Smooth muscle cell (in vitro differentiated cells): ENCODE measurements around the gene C11orf86. TPM values are rescaled to one million over a fixed set of nuclear protein-coding genes. Genes with fewer than 3 reads are reported as not detected.

ENCODE experiments used
- DNase-seq: peaks from one replicate; lab custom pipeline; 2025; ENCODE audit not compliant: unreplicated experiment; lab: John Stamatoyannopoulos, UW
- H2AFZ ChIP-seq: fragments of 200-600 bp; sonication (generic); 2 replicates; pipeline ENCODE4 v1.6.0; 2016; ENCODE audit warnings: antibody characterized with exemption, low read depth, mild to moderate bottlenecking
- H3F3A ChIP-seq: fragments of 200-600 bp; sonication (generic); 2 replicates; pipeline ENCODE4 v1.6.0; 2017; ENCODE audit warnings: antibody characterized with exemption, low read depth
- H3K27ac ChIP-seq: fragments of 200-600 bp; sonication (generic); 2 replicates; pipeline ENCODE4 v1.5.1; 2016; ENCODE audit warnings: low read depth, mild to moderate bottlenecking
- H3K27me3 ChIP-seq: fragments of 200-600 bp; sonication (generic); 2 replicates; pipeline ENCODE4 v1.6.1; 2016; ENCODE audit warnings: low read depth, mild to moderate bottlenecking
- H3K36me3 ChIP-seq: fragments of 200-600 bp; sonication (generic); 2 replicates; pipeline ENCODE4 v1.5.1; 2016; ENCODE audit warnings: low read depth
- H3K4me1 ChIP-seq: fragments of 200-600 bp; sonication (generic); 2 replicates; pipeline ENCODE4 v1.5.1; 2016; ENCODE audit warnings: low read depth
- H3K4me2 ChIP-seq: fragments of 200-600 bp; sonication (generic); 2 replicates; pipeline ENCODE4 v1.6.0; 2016; ENCODE audit warnings: mild to moderate bottlenecking
- H3K4me3 ChIP-seq: fragments of 200-600 bp; sonication (generic); 2 replicates; pipeline ENCODE4 v1.5.1; 2016; ENCODE audit warnings: mild to moderate bottlenecking
- H3K79me2 ChIP-seq: fragments of 200-600 bp; sonication (generic); 2 replicates; pipeline ENCODE4 v1.6.0; 2016; ENCODE audit warnings: low read depth, mild to moderate bottlenecking
- H3K9ac ChIP-seq: fragments of 200-600 bp; sonication (generic); 2 replicates; pipeline ENCODE4 v1.6.0; 2016; ENCODE audit warnings: low read depth
- H3K9me3 ChIP-seq: fragments of 200-600 bp; sonication (generic); replicated peaks from 2 replicates; pipeline ENCODE4 v1.5.1; 2016; ENCODE audit warnings: low read depth
- H4K20me1 ChIP-seq: fragments of 200-600 bp; sonication (generic); 2 replicates; pipeline ENCODE4 v1.6.0; 2016; ENCODE audit warnings: low read depth
- CTCF ChIP-seq: fragments of 200-600 bp; sonication (generic); IDR thresholded peaks from 2 replicates; pipeline ENCODE4 v1.5.1; 2017; ENCODE audit warnings: borderline replicate concordance, mild to moderate bottlenecking, antibody characterized with exemption; ENCODE audit not compliant: insufficient read depth, poor library complexity, severe bottlenecking
- WGBS: methylation state at CpG from one replicate; pipeline ENCODE4 v1.1.7; 2016; ENCODE audit warnings: low lambda C conversion rate; 5-methylcytosine and 5-hydroxymethylcytosine counted together
- microRNA-seq: library from miRNA; unstranded; fragments of <30 nt; microRNA quantifications from one replicate; pipeline ENCODE4, GENCODE V29; 2016; ENCODE audit warnings: borderline number of aligned reads
- polyA plus RNA-seq: library from polyadenylated mRNA; unstranded; fragments of >200 nt; fragmentation: Nextera tagmentation; extraction: Ambion mirVana; gene quantifications from 2 replicates; pipeline ENCODE4 v1.2.1, GENCODE V29; 2016
- small RNA-seq: library from RNA; depleted of rRNA; stranded (forward); fragments of <200 nt; gene quantifications from one replicate; pipeline ENCODE3, GENCODE V24; 2014
- total RNA-seq: library from RNA; depleted of rRNA; stranded (reverse); fragments of >200 nt; gene quantifications from 2 replicates; pipeline ENCODE4 v1.2.3, GENCODE V29; 2014

C11orf86 gene
- total and polyA plus RNA-seq, 2 experiments from 2014 or later: not detected

- Histone ChIP-seq H3K9ac (no peak overlapping the region), H3F3A (no peaks in the 10 kb centered on the region), H3K9me3 (no peaks in the 10 kb centered on the region), H3K4me1 (peaks cover 3% of the 10 kb centered on the region), H3K4me3 (no peak overlapping the region), H3K4me2 (no peak overlapping the region), H3K27ac (no peak overlapping the region), H3K27me3 (peaks cover 12% of the 10 kb centered on the region), H2AFZ (no peak overlapping the region), H3K36me3 (no peaks in the 10 kb centered on the region), H4K20me1 (no peaks in the 10 kb centered on the region), H3K79me2 (no peaks in the 10 kb centered on the region)
- no peak for DNase-seq
- no peak for TF ChIP-seq CTCF
- 92% methylated on average over 1 of the region's 1 CpG for WGBS
Observed at GRCh38 chr11:67024966-67025365, 49.9 kb downstream of the C11orf86 start.

- Histone ChIP-seq H3K4me1 (peaks cover 3% of the 10 kb centered on the region), H3F3A (no peaks in the 10 kb centered on the region), H3K27ac (no peak overlapping the region), H3K36me3 (no peaks in the 10 kb centered on the region), H3K9ac (no peak overlapping the region), H3K4me2 (no peak overlapping the region), H2AFZ (no peak overlapping the region), H3K9me3 (no peaks in the 10 kb centered on the region), H4K20me1 (no peaks in the 10 kb centered on the region), H3K79me2 (no peaks in the 10 kb centered on the region), H3K27me3 (peaks cover 12% of the 10 kb centered on the region), H3K4me3 (no peak overlapping the region)
- TF ChIP-seq CTCF: no peak
- no peak for DNase-seq
- WGBS: 91% methylated on average over 8 of the region's 8 CpGs
Observed at GRCh38 chr11:67025750-67026149, 50.6 kb downstream of the C11orf86 start.

Small RNA genes lying within 50 kb of the gene (microRNA-seq; reads per million reads assigned to microRNA genes)
- not detected for gene MIR3163

Small RNA genes lying within 50 kb of the gene (small RNA-seq; reads per million reads assigned to genes)
- gene MIR3163: 0.13 reads per million

Other genes with a start within 250 kb of the C11orf86 start
- 15.6 and 20.9 TPM in 2 replicates for gene SPTBN2, start 246.1 kb upstream of the C11orf86 start, total RNA-seq
- gene SPTBN2, start 246.1 kb upstream of the C11orf86 start, polyA plus RNA-seq: 15.7 and 18.3 TPM in 2 replicates
- gene RCE1, start 131.9 kb upstream of the C11orf86 start, total RNA-seq: 12.1 and 25.2 TPM in 2 replicates
- 33.5 and 34.1 TPM in 2 replicates for gene RCE1, start 131.9 kb upstream of the C11orf86 start, polyA plus RNA-seq
- 14.7 and 15.2 TPM in 2 replicates for gene LRFN4, start 118.2 kb upstream of the C11orf86 start, total RNA-seq
- 37.6 and 43.0 TPM in 2 replicates for gene LRFN4, start 118.2 kb upstream of the C11orf86 start, polyA plus RNA-seq
- 11.8 TPM in 2 replicates for gene PC, start 16.9 kb upstream of the C11orf86 start, total RNA-seq
- 21.8 and 36.1 TPM in 2 replicates for gene PC, start 16.9 kb upstream of the C11orf86 start, polyA plus RNA-seq
- gene SYT12, start 47.8 kb downstream of the C11orf86 start, total RNA-seq: 0.67 and 2.1 TPM in 2 replicates
- 3.4 and 4.9 TPM in 2 replicates for gene SYT12, start 47.8 kb downstream of the C11orf86 start, polyA plus RNA-seq
- 25.7 and 28.4 TPM in 2 replicates for gene RHOD, start 81.5 kb downstream of the C11orf86 start, total RNA-seq
- 38.9 and 63.6 TPM in 2 replicates for gene RHOD, start 81.5 kb downstream of the C11orf86 start, polyA plus RNA-seq
- 42.0 and 44.9 TPM in 2 replicates for gene KDM2A, start 144.0 kb downstream of the C11orf86 start, total RNA-seq
- gene KDM2A, start 144.0 kb downstream of the C11orf86 start, polyA plus RNA-seq: 18.9 and 21.6 TPM in 2 replicates